Measurements from ENCODE around the gene MALRD1. TPM values are rescaled to one million over a fixed set of nuclear protein-coding genes. Genes with fewer than 3 reads are reported as not detected.

Gene MALRD1
- total and polyA plus RNA-seq, 2 donors from 2014 or later: 2.0 to 2.4 TPM

DNA sequence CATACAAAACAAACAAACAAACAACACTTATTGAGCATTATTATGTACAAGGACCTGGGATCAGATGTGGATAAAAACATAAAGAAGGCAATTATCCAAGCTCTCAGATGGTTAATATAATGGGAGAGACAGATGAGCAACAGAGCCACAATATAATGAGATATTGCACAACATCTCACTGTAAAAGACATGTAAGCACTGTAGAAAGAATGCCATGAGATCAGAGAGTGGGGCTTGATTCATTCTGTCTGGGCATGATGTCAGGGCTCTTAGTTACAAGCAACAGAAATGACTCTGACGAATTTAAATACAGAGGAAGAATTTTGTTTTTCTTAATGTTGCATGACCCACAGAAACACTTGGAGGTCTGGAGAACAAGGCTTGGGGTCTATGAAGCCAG, 602.9 kb downstream of the MALRD1 start:
- no peak overlapping the region for H3K4me3 ChIP-seq (ENCODE audit: low read length in 3 of 3)
- FAIRE-seq (no peak), DNase-seq (no peak)
- no peaks in the 10 kb centered on the region for H3K36me3 ChIP-seq (ENCODE audit: control insufficient read depth in 2 of 3, insufficient read depth in 3 of 3, low read length in 3 of 3)
- H3K4me1 ChIP-seq (ENCODE audit: control insufficient read depth in 2 of 3, insufficient read depth in 2 of 3, low read depth in 1 of 3, low read length in 3 of 3): no peaks in the 10 kb centered on the region
- H3K27ac ChIP-seq (ENCODE audit: low read depth in 2 of 2, low read length in 2 of 2): no peak overlapping the region
- intact Hi-C loops (cut with DNase I): no loop called here
- no peaks in the 10 kb centered on the region for H3K9me3 ChIP-seq (ENCODE audit: control insufficient read depth in 2 of 3, insufficient read depth in 1 of 3, low read length in 3 of 3)
- H3K9ac ChIP-seq (ENCODE audit: low read length in 3 of 3): no peak overlapping the region
- TF ChIP-seq, protein P1, sequence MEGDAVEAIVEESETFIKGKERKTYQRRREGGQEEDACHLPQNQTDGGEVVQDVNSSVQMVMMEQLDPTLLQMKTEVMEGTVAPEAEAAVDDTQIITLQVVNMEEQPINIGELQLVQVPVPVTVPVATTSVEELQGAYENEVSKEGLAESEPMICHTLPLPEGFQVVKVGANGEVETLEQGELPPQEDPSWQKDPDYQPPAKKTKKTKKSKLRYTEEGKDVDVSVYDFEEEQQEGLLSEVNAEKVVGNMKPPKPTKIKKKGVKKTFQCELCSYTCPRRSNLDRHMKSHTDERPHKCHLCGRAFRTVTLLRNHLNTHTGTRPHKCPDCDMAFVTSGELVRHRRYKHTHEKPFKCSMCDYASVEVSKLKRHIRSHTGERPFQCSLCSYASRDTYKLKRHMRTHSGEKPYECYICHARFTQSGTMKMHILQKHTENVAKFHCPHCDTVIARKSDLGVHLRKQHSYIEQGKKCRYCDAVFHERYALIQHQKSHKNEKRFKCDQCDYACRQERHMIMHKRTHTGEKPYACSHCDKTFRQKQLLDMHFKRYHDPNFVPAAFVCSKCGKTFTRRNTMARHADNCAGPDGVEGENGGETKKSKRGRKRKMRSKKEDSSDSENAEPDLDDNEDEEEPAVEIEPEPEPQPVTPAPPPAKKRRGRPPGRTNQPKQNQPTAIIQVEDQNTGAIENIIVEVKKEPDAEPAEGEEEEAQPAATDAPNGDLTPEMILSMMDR (IDR thresholded peaks at IDR 0.05; ENCODE audit: borderline replicate concordance, extremely low read depth, insufficient read depth): no peak
- no peaks in the 10 kb centered on the region for H3K27me3 ChIP-seq (ENCODE audit: control insufficient read depth, insufficient read depth, low read length)

DNA sequence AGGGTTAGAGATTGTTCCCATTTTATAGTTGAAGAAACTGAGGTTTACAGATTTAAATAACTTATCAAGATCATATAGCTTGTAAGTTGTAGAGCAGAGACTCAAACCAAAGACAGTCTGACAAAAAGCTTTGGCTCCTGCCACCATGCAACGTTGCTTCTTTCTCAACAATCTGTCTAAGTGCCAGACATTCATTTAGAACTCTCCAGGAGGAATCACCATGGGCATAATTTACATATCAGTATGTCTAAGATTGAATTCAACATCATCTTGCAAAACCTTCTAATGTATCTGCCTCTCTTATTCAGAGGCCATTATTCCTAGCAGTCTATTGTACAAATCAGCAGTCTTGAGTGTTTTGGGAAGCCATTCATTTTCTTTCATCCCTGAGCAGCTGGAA, 604.1 kb downstream of the MALRD1 start:
- no peaks in the 10 kb centered on the region for H3K27me3 ChIP-seq (ENCODE audit: control insufficient read depth, insufficient read depth, low read length)
- no peak overlapping the region for H3K4me3 ChIP-seq (ENCODE audit: low read length in 3 of 3)
- no peak for DNase-seq
- no peak overlapping the region for H3K9ac ChIP-seq (ENCODE audit: low read length in 3 of 3)
- H3K27ac ChIP-seq (ENCODE audit: low read depth in 2 of 2, low read length in 2 of 2): no peak overlapping the region
- no peaks in the 10 kb centered on the region for H3K9me3 ChIP-seq (ENCODE audit: control insufficient read depth in 2 of 3, insufficient read depth in 1 of 3, low read length in 3 of 3)
- no peak for FAIRE-seq
- no peaks in the 10 kb centered on the region for H3K36me3 ChIP-seq (ENCODE audit: control insufficient read depth in 2 of 3, insufficient read depth in 3 of 3, low read length in 3 of 3)
- TF ChIP-seq, protein P1 (IDR thresholded peaks at IDR 0.05; ENCODE audit: borderline replicate concordance, extremely low read depth, insufficient read depth): no peak
- intact Hi-C loops (cut with DNase I): no loop called here
- H3K4me1 ChIP-seq (ENCODE audit: control insufficient read depth in 2 of 3, insufficient read depth in 2 of 3, low read depth in 1 of 3, low read length in 3 of 3): no peaks in the 10 kb centered on the region

DNA sequence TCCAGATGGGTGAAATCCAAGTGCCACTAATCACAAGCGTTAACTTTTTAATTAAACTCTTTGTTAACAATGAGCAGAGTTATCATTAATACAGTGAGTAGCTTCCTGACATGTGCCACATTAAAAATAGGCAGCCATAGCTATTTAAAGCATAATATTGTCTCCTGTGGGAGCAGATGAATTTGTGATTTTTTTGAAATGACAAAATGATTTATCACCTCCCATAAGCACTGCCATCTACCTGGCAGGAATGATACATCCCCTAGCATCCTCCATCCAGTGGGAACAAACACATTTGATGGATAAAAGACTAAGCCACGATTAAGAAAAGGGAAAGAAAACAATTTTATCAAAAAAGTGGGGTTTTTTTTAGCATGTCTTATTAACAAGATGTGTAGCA, 605.3 kb downstream of the MALRD1 start:
- Histone ChIP-seq H3K4me1 (ENCODE audit: control insufficient read depth in 2 of 3, insufficient read depth in 2 of 3, low read depth in 1 of 3, low read length in 3 of 3) (no peaks in the 10 kb centered on the region), H3K36me3 (ENCODE audit: control insufficient read depth in 2 of 3, insufficient read depth in 3 of 3, low read length in 3 of 3) (no peaks in the 10 kb centered on the region), H3K9ac (ENCODE audit: low read length in 3 of 3) (no peak overlapping the region), H3K4me3 (ENCODE audit: low read length in 3 of 3) (no peak overlapping the region), H3K9me3 (ENCODE audit: control insufficient read depth in 2 of 3, insufficient read depth in 1 of 3, low read length in 3 of 3) (no peaks in the 10 kb centered on the region), H3K27ac (ENCODE audit: low read depth in 2 of 2, low read length in 2 of 2) (no peak overlapping the region), H3K27me3 (ENCODE audit: control insufficient read depth, insufficient read depth, low read length) (no peaks in the 10 kb centered on the region)
- TF ChIP-seq, protein P1 (IDR thresholded peaks at IDR 0.05; ENCODE audit: borderline replicate concordance, extremely low read depth, insufficient read depth): no peak
- intact Hi-C loops (cut with DNase I): no loop called here
- DNase-seq (no peak), FAIRE-seq (no peak)

DNA sequence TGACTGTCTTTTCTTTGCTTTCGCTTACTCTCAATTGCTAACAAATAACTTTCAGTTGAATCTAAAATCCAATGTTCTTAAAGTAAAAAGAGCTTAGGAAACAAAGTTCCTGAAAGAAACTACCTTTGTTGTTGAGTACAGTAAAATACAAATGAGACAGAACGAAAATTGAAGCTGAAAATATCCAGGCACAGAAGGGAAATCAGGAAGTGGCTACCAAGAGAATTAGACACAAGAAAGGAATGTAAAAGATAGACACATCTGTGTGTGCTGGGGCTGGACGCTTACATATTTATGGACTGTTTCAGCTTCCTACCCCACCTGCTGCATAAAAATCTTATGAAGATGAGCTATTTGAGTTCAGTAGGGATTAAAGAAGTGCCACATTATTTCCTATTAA, 606.0 kb downstream of the MALRD1 start:
- intact Hi-C loops (cut with DNase I): no loop called here
- no peak for FAIRE-seq

More for the DNA sequence above, 606.0 kb downstream of the MALRD1 start:
- Histone ChIP-seq H3K27me3 (ENCODE audit: control insufficient read depth, insufficient read depth, low read length) (no peaks in the 10 kb centered on the region), H3K4me3 (ENCODE audit: low read length in 3 of 3) (no peak overlapping the region), H3K9ac (ENCODE audit: low read length in 3 of 3) (no peak overlapping the region), H3K36me3 (ENCODE audit: control insufficient read depth in 2 of 3, insufficient read depth in 3 of 3, low read length in 3 of 3) (no peaks in the 10 kb centered on the region), H3K27ac (ENCODE audit: low read depth in 2 of 2, low read length in 2 of 2) (no peak overlapping the region), H3K4me1 (ENCODE audit: control insufficient read depth in 2 of 3, insufficient read depth in 2 of 3, low read depth in 1 of 3, low read length in 3 of 3) (no peaks in the 10 kb centered on the region), H3K9me3 (ENCODE audit: control insufficient read depth in 2 of 3, insufficient read depth in 1 of 3, low read length in 3 of 3) (no peaks in the 10 kb centered on the region)
- TF ChIP-seq, protein P1 (IDR thresholded peaks at IDR 0.05; ENCODE audit: borderline replicate concordance, extremely low read depth, insufficient read depth): no peak
- no peak for DNase-seq

All from kidney (tissue), 14 donors.